Activated CD4-positive, alpha-beta T cell treated with anti-CD3 and anti-CD28 coated beads for 4 hours (primary cell): ENCODE data around the gene MBD6.
"Not testable (repeated sequence)": the region's sequence is repeated elsewhere in the genome, so short reads cannot be mapped to it uniquely, and the experiment has no call there.

Source experiments
- DNase-seq, 2 donors: peaks; one replicate each; pipeline ENCODE4 v3.0.0-alpha.2; 2020

The MBD6 gene

DNA sequence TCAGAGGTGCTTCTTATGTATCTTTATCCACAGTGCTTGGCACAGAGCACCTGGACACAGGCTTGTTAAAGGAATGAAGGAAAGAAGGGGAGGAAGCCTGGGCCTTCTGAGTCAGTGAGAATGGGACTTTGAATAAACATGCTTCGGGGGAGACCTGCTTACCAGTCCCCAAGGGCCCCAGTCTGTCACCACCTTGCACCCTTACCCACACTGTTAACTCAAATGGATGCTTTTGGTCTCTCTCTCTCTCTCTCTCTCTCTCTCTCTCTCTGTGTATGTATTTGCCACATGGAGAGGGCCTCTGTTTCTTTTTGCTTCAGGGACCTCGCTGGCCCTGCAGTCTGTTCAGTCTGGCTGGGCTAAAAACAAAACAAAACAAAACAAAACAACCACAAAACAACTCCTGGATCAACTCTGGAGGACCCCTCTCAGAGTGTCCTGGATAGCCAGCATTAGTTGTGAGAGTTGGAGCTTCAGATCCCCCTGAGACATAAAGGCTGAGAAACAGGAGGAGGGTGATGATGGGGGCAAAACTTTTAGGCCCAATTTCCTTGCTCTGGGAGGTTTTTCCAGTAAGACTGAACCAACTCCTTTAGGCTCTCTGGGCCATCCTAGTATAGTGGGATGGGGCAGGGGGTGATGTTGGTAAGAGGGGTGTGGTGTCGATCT is 29.1 kb downstream of the MBD6 start:
- DNase-seq: no peak

DNA sequence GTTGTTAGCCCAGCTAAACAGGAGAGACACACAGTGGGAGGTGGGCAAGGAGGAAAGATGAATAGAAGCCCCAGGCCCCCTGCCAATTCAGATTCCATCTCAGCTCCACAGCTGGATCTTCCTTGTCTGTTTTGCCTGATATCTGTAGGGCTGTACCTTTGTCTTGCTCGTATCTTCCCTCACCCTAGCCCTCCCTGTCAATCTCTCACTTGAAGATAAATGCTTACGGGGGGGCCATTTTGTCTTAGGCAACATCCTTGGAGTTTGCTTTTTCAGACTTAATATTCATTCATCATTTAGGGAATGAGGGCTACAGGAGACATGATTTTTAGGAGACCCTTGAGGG is 29.7 kb downstream of the MBD6 start:
- no peak for DNase-seq

DNA sequence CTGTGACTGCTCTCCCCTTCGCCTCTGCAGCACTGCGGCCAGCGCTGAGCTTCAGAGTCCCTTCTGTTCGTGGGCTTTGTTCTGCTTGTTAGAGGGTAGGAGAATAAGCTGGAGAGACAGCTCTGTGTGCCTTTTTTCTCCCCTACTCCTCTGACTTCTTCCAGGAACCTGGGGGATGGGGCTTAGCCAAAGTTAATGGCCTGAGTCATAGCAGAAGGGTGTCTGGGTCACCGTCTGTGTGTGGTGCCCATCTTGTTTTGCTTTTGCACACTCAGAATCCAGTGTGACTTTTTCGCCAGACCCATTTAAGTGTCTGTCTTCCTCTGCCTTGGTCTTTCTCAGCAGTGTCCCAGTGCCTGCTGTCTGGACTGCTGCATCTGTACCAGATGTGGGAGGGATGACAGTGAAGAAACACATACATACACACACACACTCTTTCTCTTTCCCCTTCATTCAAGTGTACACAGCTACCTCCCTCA is 30.2 kb downstream of the MBD6 start:
- DNase-seq: no peak

DNA sequence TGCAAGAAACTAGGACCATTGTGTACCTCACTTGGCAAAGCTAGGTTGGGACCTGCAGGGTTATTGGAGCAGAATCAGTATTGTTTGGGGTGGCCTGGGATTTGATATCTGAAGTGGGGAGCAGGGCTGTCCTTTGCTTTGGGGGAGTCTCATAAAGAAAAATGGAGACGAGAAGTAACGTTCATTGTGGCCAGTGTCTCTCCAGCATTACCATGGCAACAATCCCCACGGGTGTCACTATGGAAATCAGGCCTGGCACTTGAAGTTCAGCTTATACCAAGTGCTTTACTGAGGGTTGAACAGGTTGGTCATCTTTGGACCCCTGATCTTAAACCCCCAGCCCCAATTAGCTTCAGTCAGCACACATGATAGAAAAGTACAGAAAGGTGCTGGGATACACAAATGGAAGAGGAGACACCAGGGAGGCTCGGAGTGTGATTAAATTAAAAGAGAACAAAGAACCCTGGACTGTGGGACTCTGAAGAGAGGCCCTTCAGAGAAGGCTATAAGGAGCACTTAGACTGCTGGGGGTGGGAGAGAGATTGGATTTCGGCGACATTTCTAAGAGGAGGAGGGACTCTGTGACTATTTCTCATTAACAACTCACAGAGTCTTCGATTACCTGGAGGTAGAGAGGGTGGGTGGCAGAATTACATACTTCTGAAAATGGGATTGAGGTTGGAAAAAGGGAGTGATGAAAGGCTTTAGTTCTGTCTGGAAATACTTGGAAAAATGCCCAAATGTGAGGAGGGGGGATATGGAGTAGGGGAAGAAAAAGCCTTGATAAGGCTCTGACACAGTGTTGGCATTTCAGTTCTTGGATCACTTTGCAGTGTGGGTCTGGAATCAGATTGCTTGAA is 30.9 kb downstream of the MBD6 start:
- DNase-seq: no peak

DNA sequence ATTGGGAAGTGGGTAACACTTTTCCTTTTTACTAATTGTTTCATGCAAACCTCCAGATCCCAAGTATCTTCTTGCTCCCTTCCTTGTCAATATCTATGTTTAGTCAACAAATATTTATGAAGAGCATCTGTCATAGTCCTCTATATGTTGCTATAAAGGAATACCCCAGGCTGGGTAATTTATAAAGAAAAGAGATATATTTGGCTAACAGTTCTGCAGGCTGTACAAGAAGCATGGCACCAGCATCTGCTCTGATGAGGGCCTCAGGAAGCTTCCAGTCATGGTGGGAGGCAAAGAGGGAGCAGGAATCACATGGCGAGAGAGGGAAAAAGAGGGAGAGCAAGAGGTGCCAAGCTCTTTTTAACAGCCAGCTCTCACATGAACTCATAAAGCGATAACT is 31.8 kb downstream of the MBD6 start:
- no peak for DNase-seq

DNA sequence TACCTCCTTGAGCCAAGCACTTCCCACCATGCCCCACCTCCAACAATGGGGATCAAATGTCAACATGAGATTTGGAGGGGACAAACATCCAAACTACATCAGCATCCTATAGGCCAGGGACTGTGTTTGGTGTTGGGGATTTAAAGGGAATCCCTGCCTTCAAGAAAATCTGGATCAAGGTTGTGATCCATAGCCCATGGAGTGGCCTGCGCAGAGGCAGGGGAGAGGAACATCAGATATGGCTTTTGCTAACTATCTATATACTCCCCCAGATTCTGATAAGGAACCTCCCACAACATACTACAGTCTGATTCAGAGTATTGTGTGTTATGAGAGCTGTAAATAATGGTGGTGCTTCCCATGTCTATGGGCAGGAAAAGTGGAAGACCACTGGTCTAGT is 32.3 kb downstream of the MBD6 start:
- no peak for DNase-seq

DNA sequence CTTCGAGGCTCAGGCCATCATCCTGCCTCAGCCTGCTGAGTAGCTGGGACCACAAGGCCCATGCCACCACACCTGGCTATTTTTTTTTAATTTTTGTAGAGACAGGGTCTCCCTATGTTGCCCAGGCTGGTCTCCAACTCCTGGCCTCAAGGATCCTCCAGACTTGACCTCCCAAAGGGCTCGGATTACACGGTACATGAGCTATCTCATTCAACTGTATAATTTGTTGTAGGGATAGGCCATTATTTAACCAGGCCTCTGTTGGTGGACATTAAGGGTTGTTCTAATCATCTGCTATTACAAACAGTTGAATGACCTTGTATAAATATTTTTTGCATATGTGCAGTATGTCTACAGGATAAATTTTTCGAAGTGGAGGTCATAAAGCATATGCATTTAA is 36.2 kb downstream of the MBD6 start:
- no peak for DNase-seq

DNA sequence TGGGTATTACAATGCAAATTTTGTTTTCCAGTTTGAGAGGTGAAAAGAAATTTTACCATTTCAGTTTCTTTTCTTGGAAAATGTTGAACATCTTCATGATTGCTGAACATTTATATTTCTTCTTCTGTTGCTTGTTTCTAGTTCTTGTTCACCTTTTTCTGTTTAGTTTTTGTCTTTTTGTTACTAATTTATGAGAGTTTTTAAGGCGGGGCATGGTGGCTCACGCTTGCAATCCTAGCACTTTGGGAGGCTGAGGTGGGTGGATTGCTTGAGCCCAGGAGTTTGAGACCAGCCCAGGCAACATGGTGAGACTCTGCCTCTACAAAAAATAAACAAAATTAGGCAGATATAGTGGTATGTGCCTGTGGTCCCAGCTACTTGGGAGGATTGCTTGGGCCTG is 37.9 kb downstream of the MBD6 start:
- DNase-seq: no peak

DNA sequence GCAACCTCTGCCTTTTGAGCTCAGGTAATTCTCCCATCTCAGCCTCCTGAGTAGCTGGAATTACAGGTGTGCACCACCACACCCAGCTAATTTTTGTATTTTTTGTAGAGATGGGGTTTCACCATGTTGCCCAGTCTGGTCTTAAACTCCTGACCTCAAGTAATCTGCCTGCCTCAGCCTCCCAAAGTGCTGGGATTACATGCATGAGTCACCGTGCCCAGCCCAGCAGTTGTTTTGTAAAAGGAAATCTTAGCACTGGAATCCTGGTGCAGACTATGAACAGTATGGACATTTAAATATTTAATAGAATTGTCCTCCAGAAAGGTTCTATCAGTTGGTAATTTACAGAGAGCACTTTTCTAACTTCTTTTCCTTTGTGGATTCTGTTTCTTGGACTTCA is 38.5 kb downstream of the MBD6 start:
- not testable (repeated sequence) for DNase-seq

DNA sequence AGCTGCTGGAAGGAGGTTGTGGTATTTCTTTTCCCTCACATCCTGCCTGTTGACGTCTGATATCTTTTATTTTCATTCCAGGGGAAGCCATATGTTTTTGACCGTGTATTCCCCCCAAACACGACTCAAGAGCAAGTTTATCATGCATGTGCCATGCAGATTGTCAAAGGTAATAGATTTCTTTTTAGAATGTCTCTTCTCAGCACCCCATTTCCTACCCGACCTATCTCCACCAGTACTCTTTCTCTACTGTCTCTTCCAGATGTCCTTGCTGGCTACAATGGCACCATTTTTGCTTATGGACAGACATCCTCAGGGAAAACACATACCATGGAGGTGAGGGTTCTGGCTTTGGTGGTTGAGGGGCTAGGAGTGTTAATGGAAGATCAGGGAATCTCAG is 40.7 kb downstream of the MBD6 start:
- no peak for DNase-seq

DNA sequence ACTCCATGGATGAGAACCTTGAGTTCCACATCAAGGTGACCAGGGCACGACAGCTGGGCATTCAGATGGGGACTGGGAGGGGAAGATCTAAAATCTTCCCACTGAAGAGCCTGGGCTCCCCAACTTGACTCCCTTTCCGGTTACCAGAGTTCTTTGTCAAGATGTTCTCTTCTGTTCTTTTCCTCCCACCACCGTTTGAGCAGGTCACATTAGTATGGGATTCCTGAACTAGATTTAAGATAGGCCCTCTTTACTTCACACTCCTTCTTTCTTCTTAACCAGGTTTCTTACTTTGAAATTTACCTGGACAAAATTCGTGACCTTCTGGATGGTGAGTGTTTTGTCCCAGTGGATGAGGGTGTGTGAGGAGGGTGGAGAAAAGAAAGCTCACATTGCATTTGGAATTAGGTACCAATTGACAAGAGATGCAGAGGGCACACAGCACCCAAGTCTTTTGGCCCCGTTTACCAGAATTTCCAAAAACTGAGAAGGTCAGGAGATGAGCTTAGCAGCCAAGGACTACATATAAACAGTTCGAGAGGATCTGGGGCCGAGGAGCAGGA is 41.6 kb downstream of the MBD6 start:
- no peak for DNase-seq

DNA sequence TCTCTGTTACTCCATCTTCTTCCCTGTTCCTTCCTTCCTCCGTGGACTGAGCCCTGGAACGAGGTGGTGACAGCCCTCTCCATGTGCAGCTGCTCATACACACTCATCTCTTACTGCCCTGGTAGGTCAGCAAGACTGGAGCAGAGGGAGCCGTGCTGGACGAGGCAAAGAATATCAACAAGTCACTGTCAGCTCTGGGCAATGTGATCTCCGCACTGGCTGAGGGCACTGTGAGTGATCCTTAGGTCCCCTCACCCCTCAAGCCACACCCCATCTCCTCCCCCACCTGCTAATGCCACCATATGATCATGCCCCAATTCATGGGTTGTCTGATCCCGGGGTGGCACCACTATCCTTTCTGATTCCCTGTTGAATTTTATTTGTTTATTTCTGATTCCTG is 46.2 kb downstream of the MBD6 start:
- DNase-seq: no peak

DNA sequence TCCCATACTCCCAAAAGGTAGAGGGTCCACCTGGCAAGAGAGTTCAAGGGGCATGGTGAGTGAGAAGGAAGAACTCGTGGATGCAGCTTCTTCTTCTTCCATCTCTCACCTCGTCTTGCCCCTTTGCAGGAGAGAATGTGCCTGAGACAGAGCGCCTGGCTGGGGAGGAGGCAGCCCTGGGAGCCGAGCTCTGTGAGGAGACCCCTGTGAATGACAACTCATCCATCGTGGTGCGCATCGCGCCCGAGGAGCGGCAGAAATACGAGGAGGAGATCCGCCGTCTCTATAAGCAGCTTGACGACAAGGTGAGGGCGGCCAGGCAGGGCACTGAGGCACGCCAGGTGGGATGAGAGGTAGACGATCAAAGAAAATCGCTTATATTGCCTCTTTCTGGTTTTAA is 47.2 kb downstream of the MBD6 start:
- DNase-seq: no peak

DNA sequence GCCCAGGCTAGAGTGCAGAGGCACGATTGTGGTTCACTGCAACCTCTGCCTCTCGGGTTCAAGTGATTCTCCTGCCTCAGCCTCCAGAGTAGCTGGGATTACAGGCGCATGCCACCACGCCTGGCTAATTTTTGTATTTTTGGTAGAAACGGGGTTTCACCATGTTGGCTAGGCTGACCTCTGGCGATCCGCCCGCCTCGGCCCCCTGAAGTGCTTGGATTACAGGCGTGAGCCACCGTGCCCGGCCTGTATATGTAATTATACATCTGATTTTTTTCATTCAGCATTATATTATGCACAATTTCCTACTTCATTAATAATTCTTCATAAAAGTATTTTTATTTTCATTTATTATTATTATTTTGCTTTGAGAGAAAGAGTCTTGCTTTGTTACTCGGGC is 47.8 kb downstream of the MBD6 start:
- DNase-seq: not testable (repeated sequence)

DNA sequence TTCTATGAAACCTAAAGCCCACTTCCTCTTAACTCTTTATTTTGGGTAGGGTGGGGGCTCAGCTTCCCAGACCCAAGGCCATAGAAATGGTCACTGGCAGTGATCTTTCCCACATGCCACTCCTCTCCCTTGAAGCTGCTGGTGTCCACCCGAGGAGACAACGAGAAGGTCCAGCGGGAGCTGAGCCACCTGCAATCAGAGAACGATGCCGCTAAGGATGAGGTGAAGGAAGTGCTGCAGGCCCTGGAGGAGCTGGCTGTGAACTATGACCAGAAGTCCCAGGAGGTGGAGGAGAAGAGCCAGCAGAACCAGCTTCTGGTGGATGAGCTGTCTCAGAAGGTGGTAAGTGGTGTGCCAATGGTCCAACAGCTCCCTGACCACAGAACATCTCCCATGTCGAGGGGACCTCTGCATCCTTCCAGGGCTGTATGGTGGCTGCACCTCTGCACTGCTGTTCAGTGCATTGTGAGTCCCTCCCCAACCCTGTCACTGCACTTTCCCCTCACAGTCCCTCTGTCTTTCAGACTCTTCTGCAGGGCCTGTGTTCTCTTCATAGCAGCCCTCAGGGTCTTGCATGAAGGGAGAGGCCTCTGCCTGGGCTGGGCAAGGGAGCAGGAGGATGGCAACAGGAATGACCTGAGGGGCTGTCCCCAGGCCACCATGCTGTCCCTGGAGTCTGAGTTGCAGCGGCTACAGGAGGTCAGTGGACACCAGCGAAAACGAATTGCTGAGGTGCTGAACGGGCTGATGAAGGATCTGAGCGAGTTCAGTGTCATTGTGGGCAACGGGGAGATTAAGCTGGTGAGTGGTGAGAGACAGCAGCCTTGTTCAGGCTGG is 49.5 kb downstream of the MBD6 start:
- DNase-seq: no peak

DNA sequence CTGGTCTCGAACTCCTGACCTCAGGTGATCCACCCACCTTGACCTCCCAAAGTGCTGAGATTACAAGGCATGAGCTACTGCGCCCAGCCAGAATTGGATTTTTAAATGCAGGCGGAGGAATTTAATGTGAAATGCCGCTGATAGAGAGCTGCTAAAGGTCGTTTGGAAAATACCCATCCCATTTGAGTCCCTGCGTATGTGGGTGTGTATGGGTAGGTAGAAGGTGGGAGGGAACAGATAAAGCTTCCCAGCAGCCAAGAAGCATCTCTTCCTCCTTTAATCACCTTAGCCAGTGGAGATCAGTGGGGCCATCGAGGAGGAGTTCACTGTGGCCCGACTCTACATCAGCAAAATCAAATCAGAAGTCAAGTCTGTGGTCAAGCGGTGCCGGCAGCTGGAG is 52.2 kb downstream of the MBD6 start:
- DNase-seq: no peak

DNA sequence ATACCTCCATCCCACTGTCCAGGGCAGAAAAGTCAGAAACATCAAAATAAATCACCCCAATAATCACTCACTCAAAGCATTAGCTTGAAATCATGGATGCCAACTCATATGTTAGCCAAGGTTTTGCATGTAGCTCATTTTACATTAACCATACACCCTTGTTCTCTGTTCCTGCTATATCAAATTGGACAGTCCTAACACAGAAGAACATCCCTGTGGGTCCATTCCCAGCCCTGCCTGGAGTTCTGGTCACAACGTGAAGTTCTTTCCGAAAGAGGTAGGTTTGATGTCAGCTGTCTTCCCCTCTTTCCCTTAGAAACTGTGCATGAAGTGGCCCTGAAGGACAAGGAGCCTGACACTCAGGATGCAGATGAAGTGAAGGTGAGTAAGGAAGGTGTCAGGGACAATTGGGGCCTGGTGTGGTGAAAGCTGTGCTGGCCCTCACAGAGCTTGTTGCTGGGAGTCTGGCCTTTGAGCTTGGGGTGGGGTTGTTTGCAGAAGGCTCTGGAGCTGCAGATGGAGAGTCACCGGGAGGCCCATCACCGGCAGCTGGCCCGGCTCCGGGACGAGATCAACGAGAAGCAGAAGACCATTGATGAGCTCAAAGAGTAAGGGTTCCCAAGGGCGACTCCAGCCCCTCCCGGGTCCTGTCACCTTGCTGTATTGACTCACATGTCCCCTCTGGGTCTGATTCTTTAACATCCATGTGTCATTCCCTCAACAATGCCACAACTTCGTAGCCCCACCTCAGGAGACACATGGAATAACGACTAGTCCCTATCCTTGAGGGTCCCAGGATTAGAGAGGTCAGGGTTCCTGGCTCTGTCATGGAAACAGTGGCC is 53.4 kb downstream of the MBD6 start:
- DNase-seq: no peak

DNA sequence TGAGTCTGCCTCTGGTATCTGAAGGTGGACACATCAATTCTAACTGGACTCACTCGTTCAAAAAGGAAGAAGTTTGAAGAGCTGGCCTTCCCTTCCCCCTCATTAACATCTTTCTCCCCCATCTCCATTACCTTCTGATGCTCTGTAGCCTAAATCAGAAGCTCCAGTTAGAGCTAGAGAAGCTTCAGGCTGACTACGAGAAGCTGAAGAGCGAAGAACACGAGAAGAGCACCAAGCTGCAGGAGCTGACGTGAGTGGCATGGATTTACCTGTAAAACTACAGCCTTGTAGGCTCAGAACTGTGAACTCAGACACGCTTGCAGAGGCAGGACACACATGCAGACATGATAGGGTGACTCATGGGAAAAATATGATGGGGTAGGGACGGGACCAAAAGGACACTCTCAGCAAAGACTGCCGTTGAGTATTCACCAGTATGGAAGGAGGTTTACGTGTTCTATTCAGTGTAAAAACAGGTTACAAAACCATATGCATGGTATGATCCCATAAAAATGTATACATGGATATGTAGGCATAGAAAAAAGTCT is 54.1 kb downstream of the MBD6 start:
- DNase-seq: no peak

DNA sequence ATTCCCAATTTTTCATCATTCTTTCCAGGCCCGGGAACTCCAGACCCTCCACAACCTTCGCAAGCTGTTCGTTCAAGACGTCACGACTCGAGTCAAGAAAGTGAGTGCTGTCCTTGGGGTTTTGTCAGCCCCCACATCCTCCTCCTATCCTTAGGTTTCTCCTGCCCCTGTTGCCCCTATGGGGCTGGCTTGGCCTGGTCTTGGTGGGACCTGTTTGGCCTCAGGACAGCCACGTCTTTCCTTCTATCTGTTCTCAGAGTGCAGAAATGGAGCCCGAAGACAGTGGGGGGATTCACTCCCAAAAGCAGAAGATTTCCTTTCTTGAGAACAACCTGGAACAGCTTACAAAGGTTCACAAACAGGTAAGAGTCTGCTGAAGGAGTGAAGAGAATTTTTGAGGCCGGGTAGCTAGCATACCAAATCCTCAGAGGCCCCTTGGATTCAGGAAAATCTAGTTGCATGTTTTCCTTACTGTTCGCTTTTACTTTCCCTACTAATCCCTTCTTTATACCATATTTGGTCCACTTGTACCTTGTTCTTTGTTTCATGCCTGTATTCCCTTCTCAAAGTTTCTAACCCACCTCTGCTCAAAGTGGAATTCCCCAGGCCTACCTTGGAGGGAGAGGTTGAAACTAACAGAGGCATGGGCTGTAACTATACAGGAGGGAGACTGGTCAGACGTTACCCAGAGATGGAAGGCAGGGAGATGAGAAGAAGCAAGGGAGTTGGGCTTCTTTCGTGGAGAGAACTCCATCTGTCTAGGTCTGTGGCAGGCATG is 55.5 kb downstream of the MBD6 start:
- no peak for DNase-seq

DNA sequence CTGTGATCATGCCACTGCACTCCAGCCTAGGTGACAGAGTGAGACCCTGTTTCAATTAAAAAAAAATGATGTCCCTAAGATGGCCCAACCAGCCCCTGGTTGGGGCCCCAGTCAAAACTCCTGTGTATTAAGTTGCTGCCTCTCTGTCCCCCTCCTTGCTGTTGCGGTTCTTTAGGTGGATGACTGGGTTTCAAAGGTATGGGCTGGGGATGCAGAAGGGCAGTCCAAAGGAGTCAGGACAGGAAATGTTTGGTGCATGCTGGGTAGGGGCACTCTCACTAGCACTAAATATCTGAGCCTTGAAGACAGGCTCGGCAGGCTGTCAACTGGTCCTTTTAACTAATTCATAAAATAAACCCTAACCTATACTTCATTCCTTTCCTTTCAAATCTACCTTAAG is 56.4 kb downstream of the MBD6 start:
- DNase-seq: no peak
